ENCODE results near the gene MLST8.

GRCh38 chr16:2244301-2244700 is 39.0 kb downstream of the MLST8 start:
- no peak for TF ChIP-seq CTCF (IDR thresholded peaks at IDR 0.05)
- TF ChIP-seq POLR2A (IDR thresholded peaks at IDR 0.05) = no peak

Data from vagina (tissue), 2 donors.